Bone marrow (tissue), 2 donors: Measurements from ENCODE around the gene SCN8A.
"Not testable (repeated sequence)": the region's sequence is repeated elsewhere in the genome, so short reads cannot be mapped to it uniquely, and the experiment has no call there.

Source experiments
- DNase-seq, 2 donors: peaks; one replicate each; lab custom pipeline; 2025; lab: John Stamatoyannopoulos, UW

SCN8A gene

GRCh38 chr12:51766067-51766676, 175.1 kb downstream of the SCN8A start:
- no peak for DNase-seq

GRCh38 chr12:51771008-51771407, 180.0 kb downstream of the SCN8A start:
- no peak for DNase-seq

GRCh38 chr12:51773145-51773869, 182.3 kb downstream of the SCN8A start:
- DNase-seq, result no peak

DNA sequence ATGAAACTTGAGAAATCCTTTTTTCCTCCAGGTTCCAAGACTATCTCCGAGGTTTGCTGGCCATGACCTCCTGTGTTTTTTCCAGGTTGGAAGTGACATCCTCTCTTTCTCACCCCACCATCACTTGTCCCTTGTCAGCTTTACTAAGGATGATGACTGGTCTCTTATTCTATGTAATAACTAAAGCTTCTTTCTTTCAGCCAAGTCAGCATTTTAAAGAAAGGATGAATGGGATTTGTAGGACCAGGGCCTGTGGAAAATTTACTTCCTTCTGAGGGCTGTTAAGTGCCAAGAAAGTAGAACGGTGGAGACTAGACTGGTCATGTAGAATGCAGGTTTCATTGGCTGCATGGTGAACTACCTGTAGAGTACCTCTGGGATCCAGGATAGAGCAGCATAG, 183.9 kb downstream of the SCN8A start:
- DNase-seq, result no peak

DNA sequence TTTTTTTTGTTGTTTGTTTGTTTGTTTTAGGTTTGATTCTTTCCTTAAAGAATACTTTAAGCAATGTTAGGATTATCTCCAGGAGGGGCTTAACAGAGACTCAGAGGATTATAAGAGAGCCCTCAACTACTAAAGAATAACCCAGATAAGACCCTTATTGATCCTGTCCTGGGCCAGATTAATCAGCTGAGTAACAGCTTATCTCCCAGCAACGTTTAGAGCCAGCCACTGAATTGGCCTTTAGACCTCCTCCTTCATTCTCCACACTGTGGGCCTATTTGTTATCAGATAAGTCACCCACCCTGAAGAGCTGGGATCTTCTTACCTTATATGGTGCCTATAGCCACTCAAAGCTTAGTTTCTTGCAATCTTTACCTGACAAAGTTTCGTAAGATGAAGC, 186.4 kb downstream of the SCN8A start:
- DNase-seq, result no peak

GRCh38 chr12:51777973-51778372, 186.9 kb downstream of the SCN8A start:
- DNase-seq, result no peak

- DNase-seq, result no peak
Observed at GRCh38 chr12:51779876-51780275, 188.8 kb downstream of the SCN8A start.

GRCh38 chr12:51784688-51785087, 193.7 kb downstream of the SCN8A start:
- no peak for DNase-seq

DNA sequence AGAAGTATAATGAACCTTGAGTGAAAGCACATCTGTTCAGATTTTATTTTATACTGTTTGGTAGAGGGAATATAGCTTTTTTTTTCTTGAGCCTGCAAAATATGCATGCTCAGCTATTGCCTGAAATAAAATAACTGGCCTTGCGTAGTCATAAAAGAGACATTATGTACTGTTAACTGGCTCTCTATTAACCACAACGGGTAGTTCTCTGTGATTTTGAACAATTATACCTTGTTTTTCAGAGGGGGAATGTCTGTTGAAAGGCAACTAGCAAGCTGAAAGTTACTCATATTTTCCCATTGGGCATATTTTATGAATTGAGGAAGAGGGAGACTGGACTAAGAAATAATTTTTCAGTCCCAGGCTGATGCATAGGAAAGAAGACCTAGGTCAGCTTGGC, 194.9 kb downstream of the SCN8A start:
- no peak for DNase-seq

GRCh38 chr12:51788876-51789275, 197.8 kb downstream of the SCN8A start:
- DNase-seq, result no peak

GRCh38 chr12:51792417-51792816, 201.4 kb downstream of the SCN8A start:
- no peak for DNase-seq

DNA sequence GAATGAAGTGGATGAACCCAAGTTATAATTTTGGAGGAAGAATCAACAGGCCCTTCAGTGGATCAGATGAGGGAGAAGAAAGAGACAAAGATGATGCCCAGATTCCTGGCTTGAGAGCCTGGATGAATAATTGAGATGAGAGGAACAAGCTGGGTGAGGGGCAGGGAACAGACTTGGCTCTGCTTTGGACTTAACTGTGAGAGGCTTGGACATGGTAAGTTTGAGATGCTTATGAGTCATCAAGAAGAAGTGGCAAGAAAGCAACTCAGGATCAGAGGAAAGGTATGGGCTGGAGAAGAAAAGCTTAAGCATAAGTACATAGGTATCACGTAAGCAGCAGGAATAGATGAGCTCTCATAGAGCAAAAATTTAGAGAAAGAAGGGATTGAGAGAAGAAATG, 202.2 kb downstream of the SCN8A start:
- DNase-seq, result no peak

DNA sequence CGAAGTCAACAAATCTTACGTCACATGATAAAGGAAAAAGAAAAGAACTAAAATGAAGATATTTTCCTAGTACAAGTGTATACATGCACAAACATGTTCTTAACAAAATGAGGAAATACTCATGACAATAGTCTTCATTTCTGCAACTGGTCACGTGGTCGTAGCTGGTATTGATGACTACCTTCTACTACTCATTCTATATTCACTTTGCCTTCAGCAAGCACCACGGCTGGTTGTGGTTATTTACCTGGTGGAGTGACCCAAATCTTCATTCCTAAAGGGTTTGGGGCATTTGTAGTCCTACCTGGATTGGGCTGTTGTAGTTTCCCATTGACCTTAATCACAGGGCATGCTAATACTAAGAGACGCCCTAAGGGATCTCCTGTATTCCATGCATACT, 206.3 kb downstream of the SCN8A start:
- no peak for DNase-seq

DNA sequence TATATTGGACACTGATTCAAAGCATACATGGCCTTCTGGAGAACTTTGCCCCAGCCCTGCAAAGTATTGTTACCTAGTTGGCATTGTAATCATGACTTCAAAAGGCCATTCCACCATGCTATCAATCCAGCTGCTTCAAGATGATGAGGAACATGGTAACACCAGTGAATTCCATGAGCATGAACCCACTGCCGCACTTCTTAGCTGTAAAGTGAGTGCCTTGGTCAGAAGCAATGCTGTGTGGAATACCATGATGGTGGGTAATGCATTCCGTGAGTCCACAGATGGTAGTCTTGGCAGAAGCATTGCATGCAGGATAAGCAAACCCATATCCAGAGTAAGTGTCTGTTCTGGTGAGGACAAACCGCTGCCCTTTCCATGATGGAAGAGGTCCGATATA, 207.0 kb downstream of the SCN8A start:
- not testable (repeated sequence) for DNase-seq

DNA sequence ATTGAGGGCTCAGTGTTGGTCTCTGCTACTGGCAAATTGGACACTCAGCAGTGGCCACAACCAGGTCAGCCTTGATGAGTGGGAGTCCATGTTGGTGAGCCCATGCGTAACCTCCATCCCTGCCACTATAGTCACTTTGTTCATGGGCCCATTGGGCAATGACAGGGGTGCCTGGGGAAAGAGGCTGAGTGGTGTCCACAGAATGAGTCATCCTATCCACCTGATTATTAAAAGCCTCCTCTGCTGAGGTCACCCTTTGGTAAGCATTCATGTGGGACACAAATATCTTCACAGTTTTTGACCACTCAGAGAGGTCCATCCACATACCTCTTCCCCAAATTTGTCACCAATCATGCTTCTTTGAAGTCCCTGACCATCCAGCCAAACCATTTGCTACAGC, 207.5 kb downstream of the SCN8A start:
- DNase-seq, result no peak

- no peak for DNase-seq
Observed at GRCh38 chr12:51801027-51801426, 210.0 kb downstream of the SCN8A start.

GRCh38 chr12:51806896-51807295, 215.9 kb downstream of the SCN8A start:
- no peak for DNase-seq

DNA sequence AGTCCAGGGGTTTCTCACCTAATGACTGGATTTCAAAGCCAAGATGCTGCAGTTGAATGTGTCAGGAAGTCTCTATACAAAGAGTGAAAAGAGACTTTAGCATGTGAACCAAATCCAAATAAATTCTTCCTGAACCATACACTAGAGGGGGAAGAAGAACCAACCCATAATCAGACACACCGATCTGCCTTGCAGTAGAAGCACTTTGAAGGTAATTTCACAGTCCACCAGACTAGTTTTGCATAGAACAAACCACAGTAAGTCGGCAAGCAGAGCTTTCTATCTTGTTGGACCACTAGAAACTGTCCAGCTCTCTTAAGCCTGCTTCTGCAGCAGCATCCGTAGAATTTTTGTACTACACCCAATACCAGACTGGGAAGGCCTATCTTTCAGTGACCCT, 218.2 kb downstream of the SCN8A start:
- DNase-seq, result no peak

DNA sequence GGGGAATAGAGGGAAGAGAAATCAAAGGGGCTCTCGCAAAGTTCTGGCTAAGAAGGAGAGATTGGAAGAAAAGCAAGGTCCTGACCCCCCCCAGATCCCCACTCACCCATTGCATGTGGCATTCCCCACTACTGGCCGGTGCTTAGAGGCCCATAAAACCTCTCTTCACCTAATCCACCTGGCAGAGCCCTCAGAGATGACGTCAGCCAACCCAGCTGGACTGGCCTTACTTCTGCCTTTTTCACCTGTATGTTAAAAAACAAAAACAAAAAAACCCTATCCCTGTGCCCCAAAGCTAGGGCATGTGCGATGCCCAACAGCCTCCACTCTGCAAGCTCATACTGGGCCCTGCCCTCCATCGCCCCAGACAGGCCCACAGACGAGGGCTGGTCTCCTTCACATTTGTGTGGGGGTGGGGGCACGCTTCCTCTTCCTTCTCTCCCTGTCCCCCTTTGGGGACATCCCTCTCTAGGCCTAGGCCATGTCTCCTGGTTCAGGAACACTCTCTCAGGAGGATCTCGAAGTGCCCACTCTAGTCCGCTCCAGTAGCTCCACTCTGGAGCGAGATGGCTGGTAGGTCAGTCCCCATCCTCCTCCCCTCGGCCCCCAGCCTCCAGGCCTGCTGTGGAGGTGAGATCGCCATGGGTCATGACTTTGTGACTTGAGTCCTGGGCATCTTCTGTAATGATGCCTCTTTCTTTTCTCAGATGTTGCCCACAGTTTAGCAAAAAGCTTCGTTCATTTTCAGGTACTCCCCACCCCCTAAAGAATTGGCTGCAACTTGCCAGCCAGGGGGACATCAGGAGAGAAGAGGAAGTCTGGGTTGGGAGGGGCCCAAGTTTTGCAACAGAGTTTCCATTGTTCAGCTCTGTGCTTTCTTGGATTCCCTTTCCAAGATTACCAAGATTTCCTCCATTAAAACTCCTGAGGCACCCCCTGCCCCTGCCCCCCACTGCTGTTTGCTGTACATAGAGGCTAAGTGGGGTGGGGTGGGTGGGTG, 220.5 kb downstream of the SCN8A start:
- DNase-seq, result no peak

- DNase-seq, result no peak
Observed at GRCh38 chr12:51812871-51813270, 221.8 kb downstream of the SCN8A start.

- DNase-seq, result no peak
Observed at GRCh38 chr12:51813931-51814310, 222.9 kb downstream of the SCN8A start.

GRCh38 chr12:51814311-51815088, 223.5 kb downstream of the SCN8A start:
- DNase-seq, result peak; percentile 8 to 51
